DOHH2 (cell line): ENCODE data around the gene PPM1J.

Experiments
- H3F3A ChIP-seq: fragments of 200-600 bp; sonication (generic), shearing (Covaris generic); 2 replicates; pipeline ENCODE4 v1.6.0; 2016; ENCODE audit warnings: antibody characterized with exemption, mild to moderate bottlenecking; ENCODE audit not compliant: control insufficient read depth, insufficient read depth
- H3K27ac ChIP-seq: fragments of 200-600 bp; sonication (generic); 2 replicates; pipeline ENCODE4 v1.5.1; 2014; ENCODE audit warnings: low read depth, mild to moderate bottlenecking, low read length, moderate library complexity
- H3K27me3 ChIP-seq: fragments of 200-600 bp; sonication (generic); 2 replicates; pipeline ENCODE4 v1.6.1; 2014; ENCODE audit warnings: mild to moderate bottlenecking, low read length, mixed read lengths; ENCODE audit not compliant: control insufficient read depth
- H3K36me3 ChIP-seq: fragments of 200-600 bp; sonication (generic); 2 replicates; pipeline ENCODE4 v1.6.1; 2014; ENCODE audit warnings: mild to moderate bottlenecking, low read length, moderate library complexity, mixed read lengths; ENCODE audit not compliant: control insufficient read depth
- H3K4me1 ChIP-seq: fragments of 200-600 bp; sonication (generic); 2 replicates; pipeline ENCODE4 v1.6.1; 2014; ENCODE audit warnings: mild to moderate bottlenecking, low read length, mixed read lengths; ENCODE audit not compliant: control insufficient read depth
- H3K4me2 ChIP-seq: fragments of 200-600 bp; sonication (generic); 2 replicates; pipeline ENCODE4 v1.6.0; 2014; ENCODE audit warnings: mild to moderate bottlenecking, low read length, moderate library complexity
- H3K4me3 ChIP-seq: fragments of 200-600 bp; sonication (generic); 2 replicates; pipeline ENCODE4 v1.5.1; 2014; ENCODE audit warnings: mild to moderate bottlenecking, low read length, mixed read lengths
- H3K79me2 ChIP-seq: fragments of 200-600 bp; sonication (generic); 2 replicates; pipeline ENCODE4 v1.6.1; 2014; ENCODE audit warnings: mild to moderate bottlenecking, low read length, mixed read lengths; ENCODE audit not compliant: control insufficient read depth
- H3K9me2 ChIP-seq: fragments of 200-600 bp; sonication (generic); replicated peaks from 2 replicates; pipeline ENCODE4 v1.6.1; 2014; ENCODE audit warnings: mild to moderate bottlenecking, low read length, mixed read lengths; ENCODE audit not compliant: control insufficient read depth
- H3K9me3 ChIP-seq: fragments of 200-600 bp; sonication (generic); 2 replicates; pipeline ENCODE4 v1.6.1; 2014; ENCODE audit warnings: antibody characterized with exemption, low read length, mixed read lengths; ENCODE audit not compliant: control insufficient read depth, insufficient read depth
- H4K20me1 ChIP-seq: fragments of 200-600 bp; sonication (generic); 2 replicates; pipeline ENCODE4 v1.6.0; 2014; ENCODE audit warnings: low read depth, mild to moderate bottlenecking, antibody characterized with exemption, low read length, moderate library complexity; ENCODE audit not compliant: control insufficient read depth, insufficient read depth
- CTCF ChIP-seq: fragments of 200-600 bp; sonication (generic); IDR thresholded peaks from one replicate; pipeline ENCODE4 v1.5.1; 2014; ENCODE audit warnings: antibody characterized with exemption, mild to moderate bottlenecking, low read depth, low read length; ENCODE audit not compliant: poor library complexity, severe bottlenecking
- EZH2phosphoT487 ChIP-seq: fragments of 200-600 bp; sonication (generic); IDR thresholded peaks from 2 replicates; pipeline ENCODE4 v1.6.1; 2017; ENCODE audit warnings: borderline replicate concordance, mild to moderate bottlenecking, antibody characterized with exemption, low read length, moderate library complexity, mixed read lengths

The PPM1J gene

GRCh38 chr1:112700290-112701226, 14.6 kb downstream of the PPM1J start:
- H3K4me3 ChIP-seq = peak overlapping the region; percentile 54
- no peaks in the 10 kb centered on the region for H4K20me1 ChIP-seq
- no peaks in the 10 kb centered on the region for H3K79me2 ChIP-seq
- no peaks in the 10 kb centered on the region for H3K36me3 ChIP-seq
- H3K4me1 ChIP-seq = peaks cover 44% of the 10 kb centered on the region
- H3K9me3 ChIP-seq = no peaks in the 10 kb centered on the region
- peak overlapping the region; percentile 59 for H3K4me2 ChIP-seq
- H3K27me3 ChIP-seq = no peaks in the 10 kb centered on the region
- 0 out of 2 replicates have a peak, but pooled peaks cover 4% of the 10 kb centered on the region for H3F3A ChIP-seq
- TF ChIP-seq EZH2phosphoT487 (no peak), CTCF (no peak)
- H3K9me2 ChIP-seq = no peaks in the 10 kb centered on the region
- peak overlapping the region; percentile 31 for H3K27ac ChIP-seq

- no peaks in the 10 kb centered on the region for H3F3A ChIP-seq
- H3K27ac ChIP-seq = peak overlapping the region; percentile 31; the same call in 1 of the 2 replicates
- no peaks in the 10 kb centered on the region for H3K9me2 ChIP-seq
- H3K4me3 ChIP-seq = no peak overlapping the region
- no peaks in the 10 kb centered on the region for H3K27me3 ChIP-seq
- peak overlapping the region; percentile 59 for H3K4me2 ChIP-seq
- no peaks in the 10 kb centered on the region for H4K20me1 ChIP-seq
- H3K36me3 ChIP-seq = no peaks in the 10 kb centered on the region
- no peaks in the 10 kb centered on the region for H3K79me2 ChIP-seq
- H3K9me3 ChIP-seq = no peaks in the 10 kb centered on the region
- H3K4me1 ChIP-seq = peaks cover 34% of the 10 kb centered on the region
- TF ChIP-seq EZH2phosphoT487 (no peak), CTCF (no peak)
Measured at GRCh38 chr1:112699425-112700144, 15.5 kb downstream of the PPM1J start.

- Histone ChIP-seq H3F3A (no peaks in the 10 kb centered on the region), H3K27ac (no peak overlapping the region), H3K36me3 (no peaks in the 10 kb centered on the region), H3K9me2 (no peaks in the 10 kb centered on the region), H3K4me1 (peaks cover 27% of the 10 kb centered on the region), H3K4me2 (no peak overlapping the region), H3K9me3 (no peaks in the 10 kb centered on the region), H4K20me1 (no peaks in the 10 kb centered on the region), H3K4me3 (no peak overlapping the region), H3K27me3 (no peaks in the 10 kb centered on the region), H3K79me2 (no peaks in the 10 kb centered on the region)
- no peak for TF ChIP-seq CTCF
- no peak for TF ChIP-seq EZH2phosphoT487
Measured at GRCh38 chr1:112698366-112699310, 16.5 kb downstream of the PPM1J start.
